ENCODE measurements around the gene PON2. TPM values are rescaled to one million over a fixed set of nuclear protein-coding genes. Genes with fewer than 3 reads are reported as not detected.
A peak's percentile ranks its signal among the peaks of the same experiment; 100 is the strongest.

The PON2 gene
- total RNA-seq, 2 donors from 2014 or later = 49.7 to 76.2 TPM

DNA sequence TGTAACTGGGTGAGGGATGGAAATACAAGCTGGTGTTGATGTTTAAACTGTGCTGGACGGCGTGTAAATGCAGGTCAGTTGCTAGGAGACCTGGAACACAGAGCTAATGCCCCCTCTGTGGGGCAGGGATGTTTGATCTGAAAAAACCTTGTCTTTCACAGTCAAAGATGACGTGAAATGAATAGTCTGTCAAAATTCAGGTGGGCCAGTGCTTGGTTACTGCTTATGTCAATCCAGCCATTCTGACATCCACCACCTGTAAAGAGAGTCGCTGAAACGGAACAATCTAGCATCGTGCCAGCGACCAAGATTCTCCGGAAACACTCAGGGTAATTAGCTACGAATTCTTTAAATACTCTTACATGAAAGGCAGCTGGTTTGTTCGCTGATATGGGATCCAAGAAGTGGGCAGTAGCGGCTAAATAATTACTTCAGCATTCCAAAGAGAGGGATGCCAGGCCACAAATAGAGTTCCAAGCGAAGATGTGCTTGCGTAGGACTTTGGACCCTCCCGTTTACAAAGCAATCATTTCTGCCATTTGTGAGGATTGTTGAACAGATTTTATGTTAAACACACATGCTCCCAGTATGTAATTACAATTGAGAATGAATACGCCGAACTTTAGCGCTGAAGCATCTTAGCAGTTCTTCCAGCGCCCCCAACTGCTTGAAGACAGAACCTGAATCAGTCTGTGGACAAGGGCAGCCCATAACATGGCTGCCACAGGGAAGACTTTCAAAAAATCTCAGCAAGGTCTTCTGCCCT, 43.6 kb upstream of the PON2 start:
- Histone ChIP-seq H3K4me3 (no peak overlapping the region), H3K4me1 (ENCODE audit: control insufficient read depth in 1 of 2, low read depth in 2 of 2) (no peaks in the 10 kb centered on the region), H3K27me3 (replicated peaks; ENCODE audit: insufficient read depth) (no peaks in the 10 kb centered on the region), H3K9me3 (no peaks in the 10 kb centered on the region), H3K36me3 (no peaks in the 10 kb centered on the region), H3K27ac (no peak overlapping the region)
- ATAC-seq (ENCODE audit: insufficient number of reproducible peaks, low FRiP score, low read depth) (no peak), DNase-seq (ENCODE audit: low spot score) (no peak)
- TF ChIP-seq, protein P1, sequence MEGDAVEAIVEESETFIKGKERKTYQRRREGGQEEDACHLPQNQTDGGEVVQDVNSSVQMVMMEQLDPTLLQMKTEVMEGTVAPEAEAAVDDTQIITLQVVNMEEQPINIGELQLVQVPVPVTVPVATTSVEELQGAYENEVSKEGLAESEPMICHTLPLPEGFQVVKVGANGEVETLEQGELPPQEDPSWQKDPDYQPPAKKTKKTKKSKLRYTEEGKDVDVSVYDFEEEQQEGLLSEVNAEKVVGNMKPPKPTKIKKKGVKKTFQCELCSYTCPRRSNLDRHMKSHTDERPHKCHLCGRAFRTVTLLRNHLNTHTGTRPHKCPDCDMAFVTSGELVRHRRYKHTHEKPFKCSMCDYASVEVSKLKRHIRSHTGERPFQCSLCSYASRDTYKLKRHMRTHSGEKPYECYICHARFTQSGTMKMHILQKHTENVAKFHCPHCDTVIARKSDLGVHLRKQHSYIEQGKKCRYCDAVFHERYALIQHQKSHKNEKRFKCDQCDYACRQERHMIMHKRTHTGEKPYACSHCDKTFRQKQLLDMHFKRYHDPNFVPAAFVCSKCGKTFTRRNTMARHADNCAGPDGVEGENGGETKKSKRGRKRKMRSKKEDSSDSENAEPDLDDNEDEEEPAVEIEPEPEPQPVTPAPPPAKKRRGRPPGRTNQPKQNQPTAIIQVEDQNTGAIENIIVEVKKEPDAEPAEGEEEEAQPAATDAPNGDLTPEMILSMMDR (IDR thresholded peaks at IDR 0.05) = no peak

DNA sequence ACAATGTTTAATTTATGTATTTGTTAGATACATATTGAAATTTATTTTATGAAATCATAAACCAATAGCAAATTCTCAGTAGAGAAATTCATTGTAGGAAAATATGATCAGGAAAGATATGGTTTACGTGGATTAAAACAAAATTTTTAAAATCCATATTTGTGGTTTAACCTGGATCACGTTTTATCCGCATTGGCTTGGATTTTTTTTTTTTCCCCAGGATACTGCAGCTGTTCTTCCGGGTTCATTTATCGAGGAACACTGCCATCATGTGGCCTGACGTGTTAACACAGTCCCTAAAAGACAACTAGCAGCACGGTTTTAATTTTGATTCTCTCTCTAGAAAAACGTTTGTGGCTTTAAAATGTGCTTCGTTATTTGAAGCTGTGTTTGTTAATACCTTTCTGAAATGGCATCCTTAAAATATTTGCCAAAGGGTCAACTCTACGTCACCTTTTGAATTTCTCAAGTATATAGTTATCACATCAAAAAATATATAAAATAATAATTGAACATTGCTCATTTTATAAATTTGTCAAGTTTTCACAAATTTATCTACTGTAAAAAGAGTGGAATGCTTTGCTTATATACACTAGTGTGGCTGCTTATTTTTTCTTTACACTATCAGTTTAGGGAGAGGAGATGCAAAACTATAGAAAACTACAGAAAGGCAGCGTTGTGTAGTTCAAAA, 42.2 kb upstream of the PON2 start:
- DNase-seq (ENCODE audit: low spot score) = peak; percentile 20
- no peaks in the 10 kb centered on the region for H3K9me3 ChIP-seq
- no peaks in the 10 kb centered on the region for H3K27me3 ChIP-seq (replicated peaks; ENCODE audit: insufficient read depth)
- no peak overlapping the region for H3K4me3 ChIP-seq
- peak; percentile 61 for ATAC-seq (ENCODE audit: insufficient number of reproducible peaks, low FRiP score, low read depth)
- no peaks in the 10 kb centered on the region for H3K4me1 ChIP-seq (ENCODE audit: control insufficient read depth in 1 of 2, low read depth in 2 of 2)
- H3K27ac ChIP-seq = no peak overlapping the region
- TF ChIP-seq, protein P1 (IDR thresholded peaks at IDR 0.05) = peak; percentile 72
- no peaks in the 10 kb centered on the region for H3K36me3 ChIP-seq

DNA sequence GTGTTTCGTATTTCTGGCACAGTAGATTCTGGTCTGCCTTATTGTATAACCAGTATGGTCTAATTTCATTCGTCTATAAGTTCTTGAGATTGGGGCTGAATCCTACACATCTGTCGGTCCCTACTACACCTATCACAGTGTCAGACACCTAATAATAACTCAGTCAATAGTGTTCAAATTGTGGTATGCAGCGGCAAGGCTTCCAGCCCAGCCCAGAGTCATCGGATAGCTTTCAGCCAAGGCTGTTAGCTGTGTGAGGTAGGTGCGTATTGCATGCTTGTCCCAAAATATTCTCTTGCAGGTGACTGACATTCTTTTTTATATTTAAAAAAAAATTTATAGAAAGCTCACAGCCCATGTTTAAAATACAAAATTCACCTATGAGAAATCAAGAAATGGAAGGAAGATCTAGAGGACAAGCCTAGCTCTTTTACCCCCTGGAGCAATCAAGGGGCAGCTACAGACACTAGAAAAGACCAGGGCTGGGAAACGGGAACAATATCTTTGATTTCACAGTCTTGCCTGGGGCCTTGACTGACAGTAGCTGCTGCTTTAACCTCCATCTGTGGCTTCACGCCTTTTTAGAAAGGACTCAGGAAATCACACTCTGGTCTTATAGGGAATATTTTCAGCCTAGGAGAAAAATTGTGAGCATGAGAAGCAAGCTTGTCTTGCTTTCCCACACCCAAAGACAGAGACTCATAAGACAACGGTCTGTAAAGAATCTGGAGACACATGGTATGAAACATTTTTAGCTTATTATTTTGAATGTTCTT, 41.4 kb upstream of the PON2 start:
- DNase-seq (ENCODE audit: low spot score) = no peak
- no peaks in the 10 kb centered on the region for H3K4me1 ChIP-seq (ENCODE audit: control insufficient read depth in 1 of 2, low read depth in 2 of 2)
- no peaks in the 10 kb centered on the region for H3K9me3 ChIP-seq
- no peaks in the 10 kb centered on the region for H3K36me3 ChIP-seq
- no peak for ATAC-seq (ENCODE audit: insufficient number of reproducible peaks, low FRiP score, low read depth)
- H3K27ac ChIP-seq = no peak overlapping the region
- TF ChIP-seq, protein P1 (IDR thresholded peaks at IDR 0.05) = no peak
- H3K4me3 ChIP-seq = no peak overlapping the region
- H3K27me3 ChIP-seq (replicated peaks; ENCODE audit: insufficient read depth) = no peaks in the 10 kb centered on the region

DNA sequence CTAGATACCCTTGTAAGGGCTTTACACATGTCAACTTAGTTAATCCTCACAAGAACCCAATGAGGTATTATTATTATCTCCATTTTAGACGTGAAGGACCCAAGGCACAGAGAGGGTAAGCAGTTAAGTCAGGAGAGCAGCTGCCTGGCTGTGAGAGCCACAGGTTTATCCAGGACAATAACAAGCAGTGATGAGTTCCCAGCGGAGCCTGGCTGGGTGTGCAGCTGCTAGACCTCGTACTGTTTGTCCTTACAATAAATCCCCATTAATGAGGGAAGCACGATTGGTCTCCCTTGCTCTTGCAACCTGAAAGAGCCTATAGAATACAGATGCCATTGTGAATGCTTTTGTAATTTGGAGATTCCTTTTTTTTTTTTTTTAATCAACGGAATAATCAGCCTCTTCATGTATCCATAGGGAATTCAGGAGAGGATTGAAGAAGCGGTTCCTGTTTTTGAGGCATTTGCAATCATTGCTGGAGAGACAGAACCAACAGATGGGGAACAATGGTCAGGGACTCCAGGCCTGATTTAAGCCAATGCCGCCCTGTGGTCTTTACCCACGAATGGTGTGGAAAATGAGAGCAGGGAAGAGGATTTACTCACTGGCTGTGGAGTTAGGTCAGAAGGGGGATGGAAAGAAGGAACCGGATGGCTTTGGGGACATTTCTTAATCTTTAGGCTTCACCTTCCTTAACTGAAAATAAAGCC, 38.6 kb upstream of the PON2 start:
- Histone ChIP-seq H3K27ac (no peak overlapping the region), H3K4me1 (ENCODE audit: control insufficient read depth in 1 of 2, low read depth in 2 of 2) (no peaks in the 10 kb centered on the region), H3K36me3 (no peaks in the 10 kb centered on the region), H3K27me3 (replicated peaks; ENCODE audit: insufficient read depth) (no peaks in the 10 kb centered on the region), H3K9me3 (no peaks in the 10 kb centered on the region), H3K4me3 (no peak overlapping the region)
- no peak for ATAC-seq (ENCODE audit: insufficient number of reproducible peaks, low FRiP score, low read depth)
- TF ChIP-seq, protein P1 (IDR thresholded peaks at IDR 0.05) = no peak
- no peak for DNase-seq (ENCODE audit: low spot score)
